NOMO-1 treated with DMSO at 0.1 percent for 48 hours (cell line): ENCODE data around the gene DMP1.

Source experiments
- DNase-seq: peaks from one replicate; lab custom pipeline; 2025; ENCODE audit not compliant: unreplicated experiment; lab: John Stamatoyannopoulos, UW

The DMP1 gene

GRCh38 chr4:87649980-87650379 is at the start of gene DMP1:
Gene DMP1 (plus strand): TSS chr4:87650280. CDS start chr4:87656493, 6,213 bp downstream.
- DNase-seq = no peak

- DNase-seq = peak; percentile 72
Observed at GRCh38 chr4:87601361-87601760, 48.7 kb upstream of the DMP1 start.

GRCh38 chr4:87608229-87608628 is 41.9 kb upstream of the DMP1 start, which contains the start of gene DSPP:
Gene DSPP (plus strand): TSS chr4:87608529. CDS start chr4:87610909, 2,380 bp downstream.
- DNase-seq = no peak

- no peak for DNase-seq
Observed at GRCh38 chr4:87614292-87614890, 35.7 kb upstream of the DMP1 start.

- no peak for DNase-seq
Observed at GRCh38 chr4:87616268-87616667, 33.8 kb upstream of the DMP1 start.

GRCh38 chr4:87620086-87620485 is 30.0 kb upstream of the DMP1 start:
- DNase-seq = no peak

- DNase-seq = no peak
Observed at GRCh38 chr4:87620491-87620890, 29.6 kb upstream of the DMP1 start.

- DNase-seq = no peak
Observed at GRCh38 chr4:87622303-87622702, 27.8 kb upstream of the DMP1 start.

GRCh38 chr4:87624698-87625097 is 25.4 kb upstream of the DMP1 start:
- DNase-seq = peak; percentile 81

GRCh38 chr4:87631668-87632067 is 18.4 kb upstream of the DMP1 start:
- DNase-seq = no peak

- no peak for DNase-seq
Observed at GRCh38 chr4:87632469-87632868, 17.6 kb upstream of the DMP1 start.

- DNase-seq = no peak
Observed at GRCh38 chr4:87633243-87633642, 16.8 kb upstream of the DMP1 start.

GRCh38 chr4:87644286-87644685 is 5.8 kb upstream of the DMP1 start:
- DNase-seq = no peak

GRCh38 chr4:87650938-87651337 is 858 bp downstream of the DMP1 start:
- DNase-seq = no peak

GRCh38 chr4:87651941-87652340 is 1.9 kb downstream of the DMP1 start:
- DNase-seq = no peak

- no peak for DNase-seq
Observed at GRCh38 chr4:87654487-87655044, 4.5 kb downstream of the DMP1 start.

GRCh38 chr4:87657525-87657924 is 7.4 kb downstream of the DMP1 start:
- no peak for DNase-seq

- DNase-seq = no peak
Observed at GRCh38 chr4:87659247-87659931, 9.3 kb downstream of the DMP1 start.

- no peak for DNase-seq
Observed at GRCh38 chr4:87662871-87663270, 12.8 kb downstream of the DMP1 start.

- no peak for DNase-seq
Observed at GRCh38 chr4:87669373-87669772, 19.3 kb downstream of the DMP1 start.

- no peak for DNase-seq
Observed at GRCh38 chr4:87677731-87678130, 27.7 kb downstream of the DMP1 start.

- DNase-seq = peak; percentile 31
Observed at GRCh38 chr4:87679449-87680169, 29.5 kb downstream of the DMP1 start.
